K562 (cell line): ENCODE data around the gene CSMD2. TPM values are rescaled to one million over a fixed set of nuclear protein-coding genes. Genes with fewer than 3 reads are reported as not detected.

Experiments used
- ATAC-seq: fragments of 200-7000 bp; cut with Tn5 transposase; 3 replicates; pipeline ENCODE4 v1.9.1; 2020; ENCODE audit warnings: moderate library complexity
- BruUV-seq: library from RNA; stranded (reverse); fragments of 400-500 nt; replicated peaks from 2 replicates; lab custom pipeline; 2021; lab: Mats Ljungman, UMichigan
- CTCF ChIA-PET: fragments of 300-600 bp; formaldehyde crosslinking; extraction: SDS; loops from one replicate; lab custom pipeline; 2021; ENCODE audit warnings: low intra/inter-chr PET ratio; lab: Yijun Ruan, JAX
- POLR2A ChIA-PET: fragments of 300-600, 350-650 bp; sonication (Branson Sonifier 250); formaldehyde crosslinking; extraction: SDS; loops from one replicate; lab custom pipeline; 2021; ENCODE audit warnings: antibody characterized with exemption, inconsistent platforms; lab: Yijun Ruan, JAX
- DNase-seq, 4 experiments: peaks; one replicate each; pipeline versions ENCODE4 v3.0.0 to v3.0.0-alpha.2; 2011 to 2018; ENCODE audit warnings: low spot score in 3 of 4, mixed read lengths in 3 of 4; ENCODE audit errors: extremely low read depth in 1 of 4
- FAIRE-seq: peaks from 2 replicates; lab custom pipeline; 2011; peaks lifted over from hg19 to GRCh38; lab: Jason Lieb, UNC
- H2AFZ ChIP-seq: 2 replicates; pipeline ENCODE4 v1.6.0; 2011; ENCODE audit warnings: low read depth, low read length, control low read depth, inconsistent platforms
- H3K27ac ChIP-seq: fragments of 200-600 bp; 3 replicates; pipeline ENCODE4 v1.8.0; 2011; ENCODE audit warnings: low read depth, mild to moderate bottlenecking, control low read depth, inconsistent platforms, low read length, moderate library complexity, mixed read lengths; ENCODE audit errors: extremely low read depth
- H3K27me3 ChIP-seq, 2 experiments: fragments of 300-600 bp in 1 of 2; 2 replicates in 1 of 2; 3 replicates in 1 of 2; pipeline versions ENCODE4 v1.6.0 to v1.8.0; 2011; ENCODE audit warnings: inconsistent platforms in 2 of 2, low read length in 2 of 2, mild to moderate bottlenecking in 1 of 2, mixed read lengths in 1 of 2, moderate library complexity in 1 of 2; ENCODE audit not compliant: control insufficient read depth in 2 of 2, insufficient read depth in 2 of 2
- H3K36me3 ChIP-seq: fragments of 300-600 bp; 3 replicates; pipeline ENCODE4 v1.8.0; 2011; ENCODE audit warnings: mild to moderate bottlenecking, low read length, inconsistent platforms; ENCODE audit not compliant: control insufficient read depth, insufficient read depth
- H3K4me1 ChIP-seq, 2 experiments: fragments of 200-600 bp in 1 of 2; replicated peaks in 1 of 2; 2 replicates in 1 of 2; 3 replicates in 1 of 2; pipeline versions ENCODE4 v1.5.1 to v1.8.0; 2011; ENCODE audit warnings: inconsistent platforms in 2 of 2, low read length in 2 of 2, mild to moderate bottlenecking in 1 of 2, mixed read lengths in 1 of 2, moderate library complexity in 1 of 2; ENCODE audit not compliant: control insufficient read depth in 2 of 2, insufficient read depth in 2 of 2
- H3K4me2 ChIP-seq: 2 replicates; pipeline ENCODE4 v1.6.1; 2011; ENCODE audit warnings: low read length, control low read depth, inconsistent platforms, mixed read lengths; ENCODE audit not compliant: insufficient read depth
- H3K4me3 ChIP-seq: fragments of 200-600 bp; sonication (generic), shearing (Covaris generic); 2 replicates; pipeline ENCODE4 v1.5.1; 2016; ENCODE audit warnings: control low read depth, inconsistent platforms
- H3K79me2 ChIP-seq: fragments of 200-600 bp; 3 replicates; pipeline ENCODE4 v1.8.0; 2011; ENCODE audit warnings: low read length, inconsistent platforms; ENCODE audit not compliant: control insufficient read depth, insufficient read depth
- H3K9ac ChIP-seq, 2 experiments: 2 replicates each; pipeline versions ENCODE4 v1.6.0 to v1.6.1; 2011; ENCODE audit warnings: low read depth in 2 of 2, low read length in 2 of 2, control low read depth in 1 of 2, inconsistent platforms in 1 of 2, mild to moderate bottlenecking in 1 of 2, mixed read lengths in 1 of 2; ENCODE audit not compliant: insufficient read depth in 1 of 2
- H3K9me1 ChIP-seq: one replicate; pipeline ENCODE4 v1.6.0; 2011; ENCODE audit warnings: inconsistent platforms, mild to moderate bottlenecking, low read length, moderate library complexity; ENCODE audit not compliant: control insufficient read depth, insufficient read depth
- H3K9me3 ChIP-seq: replicated peaks from 2 replicates; pipeline ENCODE4 v1.5.1; 2011; ENCODE audit warnings: low read depth, low read length, inconsistent platforms; ENCODE audit not compliant: control insufficient read depth, insufficient read depth
- H4K20me1 ChIP-seq: replicated peaks from 2 replicates; pipeline ENCODE4 v1.6.1; 2011; ENCODE audit warnings: low read length, inconsistent platforms, mixed read lengths; ENCODE audit not compliant: control insufficient read depth, insufficient read depth
- CBX3 ChIP-seq, 2 experiments: IDR thresholded peaks; 1 replicate in 1 of 2; 2 replicates in 1 of 2; pipeline ENCODE4 v1.6.1; 2012; ENCODE audit warnings: inconsistent platforms in 2 of 2, low read length in 2 of 2, borderline replicate concordance in 1 of 2, control low read depth in 1 of 2
- ERF ChIP-seq: fragments of 450-650 bp; formaldehyde crosslinking; IDR thresholded peaks from 2 replicates; pipeline ENCODE4 v1.4.0; 2020; ENCODE audit warnings: mild to moderate bottlenecking, mixed read lengths
- FOXP4 ChIP-seq: sonication (generic); formaldehyde crosslinking; IDR thresholded peaks from 2 replicates; pipeline ENCODE4 v1.8.0; 2022; ENCODE audit warnings: mild to moderate bottlenecking, missing genetic modification reagents, borderline replicate concordance
- KAT7 ChIP-seq: sonication (generic); formaldehyde crosslinking; IDR thresholded peaks from 2 replicates; pipeline ENCODE4 v1.8.0; 2022; ENCODE audit warnings: missing genetic modification reagents, mild to moderate bottlenecking, borderline replicate concordance
- NR0B1 ChIP-seq: fragments of 450-650 bp; IDR thresholded peaks from one replicate; pipeline ENCODE4 v1.6.1; 2018; ENCODE audit warnings: mild to moderate bottlenecking, moderate library complexity; ENCODE audit not compliant: partially characterized antibody
- NR2C2 ChIP-seq, 2 experiments: fragments of 200-800 bp in 1 of 2; sonication (Bioruptor generic) in 1 of 2; sonication (generic) in 1 of 2; formaldehyde crosslinking in 1 of 2; IDR thresholded peaks; 2 replicates each; pipeline versions ENCODE4 v1.6.1 to v1.8.0; 2016 to 2022; ENCODE audit warnings: mild to moderate bottlenecking in 1 of 2, missing compliant biosample characterization in 1 of 2, missing genetic modification characterization in 1 of 2, missing genetic modification reagents in 1 of 2
- STAT5A ChIP-seq: IDR thresholded peaks from 2 replicates; pipeline ENCODE4 v1.6.1; 2012; ENCODE audit warnings: low read length, inconsistent platforms, borderline replicate concordance
- THAP7 ChIP-seq: fragments of 250-450 bp; sonication (Bioruptor Pico); IDR thresholded peaks from 2 replicates; pipeline ENCODE4 v1.5.0; 2021
- ZNF436 ChIP-seq: fragments of 250-450, 450-650 bp; sonication (Bioruptor Pico); formaldehyde crosslinking; IDR thresholded peaks from 2 replicates; pipeline ENCODE4 v1.7.0; 2020; ENCODE audit warnings: mild to moderate bottlenecking
- ZNF75A ChIP-seq: fragments of 450-650 bp; formaldehyde crosslinking; IDR thresholded peaks from 2 replicates; pipeline ENCODE4 v1.4.0; 2020; ENCODE audit warnings: mild to moderate bottlenecking
- WGBS: fragments of 100-300 bp; shearing (Covaris generic); methylation state at CpG from one replicate; pipeline ENCODE4 v1.1.6; 2016; ENCODE audit warnings: low coverage, mixed read lengths; ENCODE audit not compliant: insufficient coverage; ENCODE audit errors: missing lambda C conversion rate; 5-methylcytosine and 5-hydroxymethylcytosine counted together
- in situ Hi-C: fragments of 300-500 bp; cut with MboI; formaldehyde crosslinking; loops from 4 replicates; pipeline ENCODE4 v1.15.0; 2018; ENCODE audit warnings: inconsistent platforms, mixed read lengths
- intact Hi-C: fragments of 100-400 bp; cut with micrococcal nuclease; formaldehyde crosslinking; loops from 2 replicates; pipeline ENCODE4 v1.14.2; 2022
- polyA plus RNA-seq, 8 experiments: library from polyadenylated mRNA; depleted of rRNA in 4 of 8; stranded (reverse) in 5 of 8; unstranded in 3 of 8; fragments of >200 nt; fragmentation: Nextera tagmentation in 2 of 8; fragmentation: Illumina TruSeq in 1 of 8; extraction: Ambion mirVana in 2 of 8; extraction: Trizol in 1 of 8; gene quantifications; 2 replicates each; pipeline versions ENCODE4 v1.2.1 to v1.2.3, GENCODE V29; 2011 to 2014; ENCODE audit warnings: inconsistent platforms in 1 of 8, missing spikeins in 1 of 8
- total RNA-seq, 7 experiments: library from RNA; depleted of rRNA in 6 of 7; stranded (reverse); fragments of >200 nt in 6 of 7; fragmentation: Illumina TruSeq in 2 of 7; extraction: Trizol in 2 of 7; gene quantifications; 2 replicates each; pipeline versions ENCODE4 v1.2.1 to v1.2.3, GENCODE V29; 2011 to 2021; ENCODE audit warnings: low replicate concordance in 1 of 7
- TF ChIP-seq, protein P1 (sequence below): fragments of 450-650 bp; formaldehyde crosslinking; IDR thresholded peaks from 2 replicates; pipeline ENCODE4 v1.4.0; 2020; ENCODE audit warnings: mild to moderate bottlenecking, moderate library complexity
- TF ChIP-seq, protein P2 (sequence below): sonication (generic); formaldehyde crosslinking; IDR thresholded peaks from 2 replicates; pipeline ENCODE4 v1.5.0; 2020; ENCODE audit warnings: missing genetic modification reagents

CSMD2 gene
- total and polyA plus RNA-seq, 9 of the 15 experiments (the other 6 are each of a cell fraction or from before 2014, with no cell fraction given) = not detected

GRCh38 chr1:33815061-33815460 lies 350.0 kb downstream of the CSMD2 start:
- Histone ChIP-seq H3K9me3 (no peaks in the 10 kb centered on the region), H3K4me1 (no peaks in the 10 kb centered on the region), H3K27me3 (no peaks in the 10 kb centered on the region; a peak in 1 of 5 replicates), H3K9me1 (no peaks in the 10 kb centered on the region), H3K9ac (no peak overlapping the region), H3K4me2 (no peak overlapping the region), H4K20me1 (no peaks in the 10 kb centered on the region), H3K4me3 (no peak overlapping the region), H3K27ac (no peak overlapping the region), H2AFZ (no peak overlapping the region), H3K79me2 (no peaks in the 10 kb centered on the region), H3K36me3 (no peaks in the 10 kb centered on the region)
- CTCF ChIA-PET = no interaction called here
- in situ Hi-C loops (no loop called here), intact Hi-C loops (no loop called here)
- ATAC-seq (no peak), DNase-seq (no peak), FAIRE-seq (no peak)
- POLR2A ChIA-PET = no interaction called here
- no TSS peak for BruUV-seq
- WGBS = 2% methylated on average over 4 of the region's 4 CpGs
- TF ChIP-seq FOXP4 (CRISPR knock-in tag) (no peak), STAT5A (no peak), ERF (no peak), ZNF75A (CRISPR knock-in tag) (no peak), KAT7 (no peak), ZNF436 (CRISPR knock-in tag) (no peak), THAP7 (CRISPR knock-in tag) (no peak), NR0B1 (no peak), CBX3 (IDR thresholded peaks at IDR 0.05; ENCODE audit: borderline replicate concordance in 1 of 2, low read length in 2 of 2) (no peak), NR2C2 (CRISPR knock-in tag; IDR thresholded peaks at IDR 0.05) (no peak), NR2C2 (tag; IDR thresholded peaks at IDR 0.05) (no peak)
- TF ChIP-seq, protein P1, sequence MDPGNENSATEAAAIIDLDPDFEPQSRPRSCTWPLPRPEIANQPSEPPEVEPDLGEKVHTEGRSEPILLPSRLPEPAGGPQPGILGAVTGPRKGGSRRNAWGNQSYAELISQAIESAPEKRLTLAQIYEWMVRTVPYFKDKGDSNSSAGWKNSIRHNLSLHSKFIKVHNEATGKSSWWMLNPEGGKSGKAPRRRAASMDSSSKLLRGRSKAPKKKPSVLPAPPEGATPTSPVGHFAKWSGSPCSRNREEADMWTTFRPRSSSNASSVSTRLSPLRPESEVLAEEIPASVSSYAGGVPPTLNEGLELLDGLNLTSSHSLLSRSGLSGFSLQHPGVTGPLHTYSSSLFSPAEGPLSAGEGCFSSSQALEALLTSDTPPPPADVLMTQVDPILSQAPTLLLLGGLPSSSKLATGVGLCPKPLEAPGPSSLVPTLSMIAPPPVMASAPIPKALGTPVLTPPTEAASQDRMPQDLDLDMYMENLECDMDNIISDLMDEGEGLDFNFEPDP (CRISPR knock-in tag) = no peak
- TF ChIP-seq, protein P2, sequence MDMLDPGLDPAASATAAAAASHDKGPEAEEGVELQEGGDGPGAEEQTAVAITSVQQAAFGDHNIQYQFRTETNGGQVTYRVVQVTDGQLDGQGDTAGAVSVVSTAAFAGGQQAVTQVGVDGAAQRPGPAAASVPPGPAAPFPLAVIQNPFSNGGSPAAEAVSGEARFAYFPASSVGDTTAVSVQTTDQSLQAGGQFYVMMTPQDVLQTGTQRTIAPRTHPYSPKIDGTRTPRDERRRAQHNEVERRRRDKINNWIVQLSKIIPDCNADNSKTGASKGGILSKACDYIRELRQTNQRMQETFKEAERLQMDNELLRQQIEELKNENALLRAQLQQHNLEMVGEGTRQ = no peak
